Endothelial cell of umbilical vein (primary cell): ENCODE measurements around the gene FILIP1L. TPM values are rescaled to one million over a fixed set of nuclear protein-coding genes. Genes with fewer than 3 reads are reported as not detected.
A peak's percentile ranks its signal among the peaks of the same experiment; 100 is the strongest.

ENCODE experiments used
- BruUV-seq: library from RNA; stranded (reverse); fragments of 400-500 nt; replicated peaks from 2 replicates; lab custom pipeline; 2021; lab: Mats Ljungman, UMichigan
- CTCF ChIA-PET: fragments of 300-600, 350-600 bp; sonication (Branson Sonifier 250); formaldehyde crosslinking; loops from one replicate; lab custom pipeline; 2021; ENCODE audit warnings: antibody characterized with exemption, inconsistent platforms; lab: Charles Lee
- POLR2A ChIA-PET: fragments of 300-600, 350-600 bp; sonication (Branson Sonifier 250); formaldehyde crosslinking; loops from one replicate; lab custom pipeline; 2021; ENCODE audit warnings: antibody characterized with exemption, inconsistent platforms; lab: Charles Lee
- DNase-seq: peaks from one replicate; pipeline ENCODE4 v3.0.0-alpha.2; 2011; ENCODE audit warnings: low read depth, low spot score
- FAIRE-seq: peaks from 2 replicates; lab custom pipeline; 2011; peaks lifted over from hg19 to GRCh38; lab: Jason Lieb, UNC
- H2AFZ ChIP-seq: 2 replicates; pipeline ENCODE4 v1.6.0; 2012; ENCODE audit warnings: low read depth, low read length, control low read depth, inconsistent platforms
- H3K27ac ChIP-seq: 2 replicates; pipeline ENCODE4 v1.5.1; 2011; ENCODE audit warnings: low read depth, mild to moderate bottlenecking, control low read depth, low read length, moderate library complexity; ENCODE audit not compliant: insufficient read depth
- H3K27me3 ChIP-seq, 2 experiments: 2 replicates each; pipeline versions ENCODE4 v1.6.0 to v1.6.1; 2011; ENCODE audit warnings: low read length in 2 of 2, mixed read lengths in 1 of 2; ENCODE audit not compliant: control insufficient read depth in 2 of 2, insufficient read depth in 2 of 2
- H3K36me3 ChIP-seq, 2 experiments: 2 replicates in 1 of 2; 3 replicates in 1 of 2; pipeline ENCODE4 v1.5.1; 2011; ENCODE audit warnings: low read length in 2 of 2, mild to moderate bottlenecking in 1 of 2, moderate library complexity in 1 of 2; ENCODE audit not compliant: control insufficient read depth in 2 of 2, insufficient read depth in 2 of 2; ENCODE audit errors: extremely low read depth in 1 of 2
- H3K4me1 ChIP-seq: 3 replicates; pipeline ENCODE4 v1.5.1; 2011; ENCODE audit warnings: mild to moderate bottlenecking, low read length; ENCODE audit not compliant: control insufficient read depth, insufficient read depth; ENCODE audit errors: extremely low read depth
- H3K4me2 ChIP-seq: 2 replicates; pipeline ENCODE4 v1.6.1; 2011; ENCODE audit warnings: low read length, control low read depth, mixed read lengths; ENCODE audit not compliant: insufficient read depth
- H3K4me3 ChIP-seq, 3 experiments: fragments of 200-600 bp in 1 of 3; sonication (generic), shearing (Covaris generic) in 1 of 3; replicated peaks in 1 of 3; 2 replicates each; pipeline ENCODE4 v1.5.1; 2011 to 2016; ENCODE audit warnings: control low read depth in 3 of 3, low read length in 3 of 3, mild to moderate bottlenecking in 2 of 3, inconsistent platforms in 1 of 3, low read depth in 1 of 3, moderate library complexity in 1 of 3; ENCODE audit not compliant: insufficient read depth in 1 of 3
- H3K79me2 ChIP-seq: 2 replicates; pipeline ENCODE4 v1.6.0; 2012; ENCODE audit warnings: low read length, inconsistent platforms; ENCODE audit not compliant: control insufficient read depth, insufficient read depth
- H3K9ac ChIP-seq: replicated peaks from 2 replicates; pipeline ENCODE3; 2011; ENCODE audit warnings: low read length, control low read depth; ENCODE audit not compliant: insufficient read depth; ENCODE audit errors: extremely low read depth
- H3K9me1 ChIP-seq: replicated peaks from 3 replicates; pipeline ENCODE4 v1.6.0; 2011; ENCODE audit warnings: mild to moderate bottlenecking, low read length; ENCODE audit not compliant: control insufficient read depth, insufficient read depth; ENCODE audit errors: extremely low read depth
- H3K9me3 ChIP-seq: replicated peaks from 2 replicates; pipeline ENCODE4 v1.5.1; 2012; ENCODE audit warnings: low read length, inconsistent platforms; ENCODE audit not compliant: control insufficient read depth, insufficient read depth
- H4K20me1 ChIP-seq: replicated peaks from 2 replicates; pipeline ENCODE3; 2011; ENCODE audit warnings: mild to moderate bottlenecking, low read length; ENCODE audit not compliant: control insufficient read depth, insufficient read depth; ENCODE audit errors: extremely low read depth
- EZH2 ChIP-seq: IDR thresholded peaks from 2 replicates; pipeline ENCODE4 v1.6.1; 2012; ENCODE audit warnings: borderline replicate concordance, low read depth, mild to moderate bottlenecking, moderate library complexity, low read length, inconsistent platforms; ENCODE audit not compliant: severe bottlenecking
- FOS ChIP-seq: IDR thresholded peaks from 2 replicates; pipeline ENCODE4 v1.6.1; 2011; ENCODE audit warnings: mild to moderate bottlenecking, low read length, moderate library complexity, borderline replicate concordance; ENCODE audit not compliant: insufficient read depth
- GATA2 ChIP-seq: IDR thresholded peaks from 2 replicates; pipeline ENCODE4 v1.7.0; 2011; ENCODE audit warnings: low read depth, mild to moderate bottlenecking, moderate library complexity, mixed read lengths, low read length; ENCODE audit not compliant: insufficient read length, insufficient read depth
- JUN ChIP-seq: IDR thresholded peaks from 2 replicates; pipeline ENCODE4 v1.6.1; 2011; ENCODE audit warnings: borderline replicate concordance, low read depth; ENCODE audit not compliant: insufficient read length, insufficient read depth
- MAX ChIP-seq: IDR thresholded peaks from 2 replicates; pipeline ENCODE4 v1.6.1; 2011; ENCODE audit not compliant: insufficient read depth, insufficient read length
- MYC ChIP-seq: IDR thresholded peaks from one replicate; pipeline ENCODE4 v1.6.1; 2011; ENCODE audit warnings: mild to moderate bottlenecking, low read depth, low read length
- POLR2A ChIP-seq: IDR thresholded peaks from 2 replicates; pipeline ENCODE4 v1.6.1; 2012; ENCODE audit warnings: low read depth, mild to moderate bottlenecking, control low read depth, low read length
- POLR2AphosphoS5 ChIP-seq: IDR thresholded peaks from 2 replicates; pipeline ENCODE4 v1.6.1; 2012; ENCODE audit warnings: low read depth, mild to moderate bottlenecking, control low read depth, low read length, moderate library complexity; ENCODE audit not compliant: insufficient read depth
- dilution Hi-C: fragments of 300-500 bp; cut with MboI; formaldehyde crosslinking; loops from one replicate; pipeline ENCODE4 v1.15.0; 2019; ENCODE audit warnings: low sequenced_read_pairs; ENCODE audit not compliant: extremely low pct_ligation_motif_present
- intact Hi-C: fragments of 100-400 bp; cut with micrococcal nuclease; formaldehyde crosslinking; loops from one replicate; pipeline ENCODE4 v1.10.0; 2022
- polyA plus RNA-seq, 4 experiments: library from polyadenylated mRNA; depleted of rRNA in 3 of 4; stranded (reverse) in 3 of 4; unstranded in 1 of 4; fragments of >200 nt; gene quantifications; 2 replicates each; pipeline versions ENCODE4 v1.2.1 to v1.2.3, GENCODE V29; 2011 to 2012; ENCODE audit warnings: missing spikeins in 1 of 4
- total RNA-seq: library from RNA; stranded (reverse); gene quantifications from 2 replicates; pipeline ENCODE4 v1.2.3, GENCODE V29; 2021
- TF ChIP-seq, protein P1 (sequence below), 2 donors: IDR thresholded peaks; 1 replicate in 1 of 2; 2 replicates in 1 of 2; pipeline ENCODE4 v1.5.1; 2011; ENCODE audit warnings: low read length in 2 of 2, mild to moderate bottlenecking in 2 of 2, moderate library complexity in 2 of 2, control low read depth in 1 of 2, inconsistent platforms in 1 of 2, low read depth in 1 of 2; ENCODE audit not compliant: insufficient read depth in 1 of 2; ENCODE audit errors: extremely low read depth in 1 of 2

The FILIP1L gene
- total and polyA plus RNA-seq, 2 donors (not counting 3 experiments of a cell fraction or from before 2014, with no cell fraction given): 26.0 to 29.9 TPM

DNA sequence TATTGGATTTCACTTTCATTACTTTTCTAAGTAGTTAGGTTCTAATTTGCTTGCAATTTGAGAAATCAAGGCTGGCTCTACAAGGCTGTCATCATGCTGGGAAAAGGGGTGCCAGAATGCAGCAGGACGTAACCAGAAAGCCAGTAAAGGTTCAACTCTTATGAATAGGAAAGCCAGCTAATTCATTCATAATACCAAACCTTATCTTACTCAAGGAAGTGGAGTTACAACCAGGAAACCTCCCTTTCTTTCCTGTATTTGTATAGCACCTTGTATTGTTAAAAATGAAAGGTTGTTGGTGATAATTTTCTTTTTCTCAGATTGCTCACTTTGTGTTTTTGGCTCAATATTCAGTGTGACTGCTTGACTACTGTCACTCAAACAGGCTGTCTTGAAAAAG lies 109.4 kb downstream of the FILIP1L start:
- H3K4me3 ChIP-seq: no peak overlapping the region
- H3K36me3 ChIP-seq: no peaks in the 10 kb centered on the region
- no peaks in the 10 kb centered on the region for H3K79me2 ChIP-seq
- POLR2A ChIA-PET: no interaction called here
- peak; percentile 69 for FAIRE-seq
- TF ChIP-seq FOS: no peak
- peak; percentile 51 for TF ChIP-seq GATA2
- no peaks in the 10 kb centered on the region for H3K9me1 ChIP-seq
- intact Hi-C loops: loop anchor here (5.0 kb wide), 1 partner anchor 247 kb away; no protein-coding TSS in a partner anchor
- peaks cover 70% of the 10 kb centered on the region for H3K4me1 ChIP-seq
- H4K20me1 ChIP-seq: no peaks in the 10 kb centered on the region
- no peaks in the 10 kb centered on the region for H3K9me3 ChIP-seq
- dilution Hi-C loops: no loop called here
- no TSS peak for BruUV-seq
- CTCF ChIA-PET: interaction anchor here (0.9 to 1.0 kb wide), 3 partner anchors 110 to 173 kb away, joined by 3 to 4 read pairs (median 4); no protein-coding TSS in a partner anchor
- H3K4me2 ChIP-seq: peak overlapping the region; percentile 68
- H3K9ac ChIP-seq: no peak overlapping the region
- H3K27me3 ChIP-seq: no peaks in the 10 kb centered on the region
- DNase-seq: peak; percentile 69
- peak overlapping the region; percentile 8 for H3K27ac ChIP-seq
- no peak overlapping the region for H2AFZ ChIP-seq

GRCh38 chr3:100003609-100004503 lies 110.4 kb downstream of the FILIP1L start:
- Histone ChIP-seq H4K20me1 (no peaks in the 10 kb centered on the region), H3K9ac (no peak overlapping the region), H3K27me3 (no peaks in the 10 kb centered on the region), H3K9me1 (no peaks in the 10 kb centered on the region), H3K4me1 (peaks cover 59% of the 10 kb centered on the region), H2AFZ (no peak overlapping the region), H3K36me3 (no peaks in the 10 kb centered on the region), H3K27ac (no peak overlapping the region), H3K9me3 (no peaks in the 10 kb centered on the region), H3K4me3 (no peak overlapping the region), H3K79me2 (no peaks in the 10 kb centered on the region), H3K4me2 (no peak overlapping the region)
- intact Hi-C loops (no loop called here), dilution Hi-C loops (no loop called here)
- no peak for TF ChIP-seq EZH2
- TF ChIP-seq JUN: no peak
- no peak for TF ChIP-seq POLR2AphosphoS5
- TF ChIP-seq, protein P1, sequence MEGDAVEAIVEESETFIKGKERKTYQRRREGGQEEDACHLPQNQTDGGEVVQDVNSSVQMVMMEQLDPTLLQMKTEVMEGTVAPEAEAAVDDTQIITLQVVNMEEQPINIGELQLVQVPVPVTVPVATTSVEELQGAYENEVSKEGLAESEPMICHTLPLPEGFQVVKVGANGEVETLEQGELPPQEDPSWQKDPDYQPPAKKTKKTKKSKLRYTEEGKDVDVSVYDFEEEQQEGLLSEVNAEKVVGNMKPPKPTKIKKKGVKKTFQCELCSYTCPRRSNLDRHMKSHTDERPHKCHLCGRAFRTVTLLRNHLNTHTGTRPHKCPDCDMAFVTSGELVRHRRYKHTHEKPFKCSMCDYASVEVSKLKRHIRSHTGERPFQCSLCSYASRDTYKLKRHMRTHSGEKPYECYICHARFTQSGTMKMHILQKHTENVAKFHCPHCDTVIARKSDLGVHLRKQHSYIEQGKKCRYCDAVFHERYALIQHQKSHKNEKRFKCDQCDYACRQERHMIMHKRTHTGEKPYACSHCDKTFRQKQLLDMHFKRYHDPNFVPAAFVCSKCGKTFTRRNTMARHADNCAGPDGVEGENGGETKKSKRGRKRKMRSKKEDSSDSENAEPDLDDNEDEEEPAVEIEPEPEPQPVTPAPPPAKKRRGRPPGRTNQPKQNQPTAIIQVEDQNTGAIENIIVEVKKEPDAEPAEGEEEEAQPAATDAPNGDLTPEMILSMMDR (IDR thresholded peaks at IDR 0.05; ENCODE audit: extremely low read depth in 1 of 2, insufficient read depth in 1 of 2, low read depth in 1 of 2, low read length in 2 of 2): no peak
- TF ChIP-seq MAX: no peak
- TF ChIP-seq POLR2A: no peak
- no peak for TF ChIP-seq FOS
- no peak for TF ChIP-seq GATA2
- TF ChIP-seq MYC: no peak
- ChIA-PET POLR2A (no interaction called here), CTCF (interaction anchor here (1.0 to 1.4 kb wide), 2 partner anchors 172 to 251 kb away, joined by 3 to 4 read pairs; no protein-coding TSS in a partner anchor)
- DNase-seq (no peak), FAIRE-seq (no peak)
- BruUV-seq: no TSS peak
